ENCODE results near the gene DYNLT2. TPM values are rescaled to one million over a fixed set of nuclear protein-coding genes. Genes with fewer than 3 reads are reported as not detected.

DYNLT2 gene
- polyA plus RNA-seq, 1 of the 3 experiments (the other 2 are of a cell fraction) = 0.81 TPM

- H3K79me2 ChIP-seq (ENCODE audit: insufficient read depth) = no peaks in the 10 kb centered on the region
- H3K4me2 ChIP-seq = no peak overlapping the region
- no peaks in the 10 kb centered on the region for H3K9me2 ChIP-seq
- no peaks in the 10 kb centered on the region for H3K27me3 ChIP-seq (ENCODE audit: insufficient read depth)
- H3F3A ChIP-seq (replicated peaks; ENCODE audit: insufficient read depth) = no peaks in the 10 kb centered on the region
- ChIA-PET CTCF (interaction anchor here (0.9 kb wide), 1 partner anchor 14 kb away, joined by 5 read pairs; no protein-coding TSS in a partner anchor), POLR2A (no interaction called here)
- 98% methylated on average over 8 of the region's 13 CpGs for WGBS (ENCODE audit: low lambda C conversion rate)
- no peaks in the 10 kb centered on the region for H3K9me3 ChIP-seq
- peaks cover 3 to 52% of the 10 kb centered on the region in 2 experiments for H3K36me3 ChIP-seq (replicated peaks in 1 of 2; ENCODE audit: control insufficient read depth in 1 of 2, insufficient read depth in 2 of 2, low read length in 1 of 2)
- H3K4me3 ChIP-seq (ENCODE audit: low read depth in 2 of 2, low read length in 1 of 2) = no peak overlapping the region
- no peaks in the 10 kb centered on the region for H4K20me1 ChIP-seq (ENCODE audit: insufficient read depth)
- TF ChIP-seq EP300 (IDR thresholded peaks at IDR 0.05; ENCODE audit: borderline replicate concordance in 1 of 2, low read depth in 1 of 2, low read length in 1 of 2) = no peak
- no peak for TF ChIP-seq CHD2 (IDR thresholded peaks at IDR 0.05; ENCODE audit: low read length, partially characterized antibody)
- TF ChIP-seq CTCF (IDR thresholded peaks at IDR 0.05) = no peak
- no peak for TF ChIP-seq GABPA (IDR thresholded peaks at IDR 0.05; ENCODE audit: low read depth)
- no peak for TF ChIP-seq RXRA (IDR thresholded peaks at IDR 0.05; ENCODE audit: borderline replicate concordance, low read depth)
- no peak for TF ChIP-seq NFIC (IDR thresholded peaks at IDR 0.05; ENCODE audit: borderline replicate concordance)
- no peak for TF ChIP-seq MXI1 (IDR thresholded peaks at IDR 0.05; ENCODE audit: low read depth, low read length)
- TF ChIP-seq EZH2phosphoT487 (IDR thresholded peaks at IDR 0.05; ENCODE audit: borderline replicate concordance, low read depth) = no peak
- TF ChIP-seq POLR2AphosphoS5 (IDR thresholded peaks at IDR 0.05; ENCODE audit: low read depth, low read length) = no peak
- no peak for TF ChIP-seq RFX5 (IDR thresholded peaks at IDR 0.05; ENCODE audit: low read length)
- no peak for TF ChIP-seq ZBTB33 (IDR thresholded peaks at IDR 0.05; ENCODE audit: borderline replicate concordance, low read depth)
- TF ChIP-seq USF1 (IDR thresholded peaks at IDR 0.05; ENCODE audit: borderline replicate concordance, low read depth) = no peak
- TF ChIP-seq MEF2A (IDR thresholded peaks at IDR 0.05; ENCODE audit: borderline replicate concordance, low read depth) = no peak
- no peak for TF ChIP-seq SMC3 (IDR thresholded peaks at IDR 0.05; ENCODE audit: low read depth, low read length)
- no peak for TF ChIP-seq TEAD4 (IDR thresholded peaks at IDR 0.05; ENCODE audit: borderline replicate concordance, insufficient read depth)
- no peak for TF ChIP-seq REST (IDR thresholded peaks at IDR 0.05; ENCODE audit: low read depth, low read length)
- no peak for TF ChIP-seq FOSL2 (IDR thresholded peaks at IDR 0.05; ENCODE audit: borderline replicate concordance, low read depth)
- TF ChIP-seq, protein P1, sequence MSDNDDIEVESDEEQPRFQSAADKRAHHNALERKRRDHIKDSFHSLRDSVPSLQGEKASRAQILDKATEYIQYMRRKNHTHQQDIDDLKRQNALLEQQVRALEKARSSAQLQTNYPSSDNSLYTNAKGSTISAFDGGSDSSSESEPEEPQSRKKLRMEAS (IDR thresholded peaks at IDR 0.05; ENCODE audit: low read depth) = no peak
- TF ChIP-seq TAF1 (IDR thresholded peaks at IDR 0.05; ENCODE audit: borderline replicate concordance, low read depth, low read length) = no peak
- no peak overlapping the region for H3K27ac ChIP-seq (ENCODE audit: low read depth in 2 of 2, low read length in 1 of 2)
- no peak overlapping the region for H3K9ac ChIP-seq
- H3K4me1 ChIP-seq (ENCODE audit: control insufficient read depth in 1 of 2, insufficient read depth in 2 of 2, low read depth in 1 of 2, low read length in 1 of 2) = no peaks in the 10 kb centered on the region
- no peak overlapping the region for H2AFZ ChIP-seq (ENCODE audit: low read depth)
- no peak for DNase-seq
Observed at GRCh38 chr6:169776379-169776778, 25.0 kb upstream of the DYNLT2 start.
